HG03025 (cell line): ENCODE results near the gene CIDEB.

Experiments used
- ATAC-seq: cut with Tn5 transposase; IDR thresholded peaks from one replicate; pipeline ENCODE4 v1.9.1; 2021; ENCODE audit warnings: mild to moderate bottlenecking, moderate library complexity; ENCODE audit not compliant: unreplicated experiment, low FRiP score

Gene CIDEB

GRCh38 chr14:24293525-24293924, 14.3 kb downstream of the CIDEB start:
- ATAC-seq: no peak

- no peak for ATAC-seq
Measured at GRCh38 chr14:24292118-24292807, 15.5 kb downstream of the CIDEB start.

- no peak for ATAC-seq
Measured at GRCh38 chr14:24291446-24292117, 16.2 kb downstream of the CIDEB start.

- no peak for ATAC-seq
Measured at GRCh38 chr14:24290746-24291145, 17.0 kb downstream of the CIDEB start.

- ATAC-seq: no peak
Measured at GRCh38 chr14:24289649-24290280, 18.0 kb downstream of the CIDEB start.

GRCh38 chr14:24286996-24287395, 20.8 kb downstream of the CIDEB start:
- ATAC-seq: no peak

GRCh38 chr14:24285351-24285750, 22.4 kb downstream of the CIDEB start:
- no peak for ATAC-seq

GRCh38 chr14:24284501-24285035, 23.2 kb downstream of the CIDEB start:
- no peak for ATAC-seq

- no peak for ATAC-seq
Measured at GRCh38 chr14:24283796-24284460, 23.8 kb downstream of the CIDEB start.

GRCh38 chr14:24282736-24283135, 25.0 kb downstream of the CIDEB start:
- no peak for ATAC-seq

GRCh38 chr14:24281636-24282035, 26.1 kb downstream of the CIDEB start:
- ATAC-seq: no peak

GRCh38 chr14:24280797-24281460, 26.8 kb downstream of the CIDEB start:
- no peak for ATAC-seq

GRCh38 chr14:24279301-24280186, 28.2 kb downstream of the CIDEB start:
- no peak for ATAC-seq

GRCh38 chr14:24278424-24278823, 29.4 kb downstream of the CIDEB start:
- no peak for ATAC-seq

GRCh38 chr14:24277606-24278321, 30.0 kb downstream of the CIDEB start:
- ATAC-seq: no peak

GRCh38 chr14:24277071-24277470, 30.7 kb downstream of the CIDEB start:
- ATAC-seq: no peak

GRCh38 chr14:24274101-24274543, 33.7 kb downstream of the CIDEB start:
- ATAC-seq: no peak

- ATAC-seq: no peak
Measured at GRCh38 chr14:24273422-24273998, 34.3 kb downstream of the CIDEB start.
